Naive B cell (primary cell): ENCODE results near the gene SCRN1. TPM values are rescaled to one million over a fixed set of nuclear protein-coding genes. Genes with fewer than 3 reads are reported as not detected.

Experiments
- ATAC-seq, 2 donors: fragments of 150-1000 bp; cut with Tn5 transposase; 2 replicates each; pipeline ENCODE4 v1.10.0; 2021; ENCODE audit warnings: low read depth in 2 of 2, mild to moderate bottlenecking in 2 of 2, moderate library complexity in 2 of 2
- DNase-seq: peaks from one replicate; pipeline ENCODE4 v3.0.0; 2022
- H3K27ac Mint-ChIP-seq, 6 donors: one replicate each; pipeline ENCODE4 v1.8.0; 2020 to 2022; ENCODE audit warnings: mild to moderate bottlenecking in 6 of 6, mixed read lengths in 6 of 6, moderate library complexity in 5 of 6, inconsistent platforms in 2 of 6
- H3K27me3 Mint-ChIP-seq, 3 donors: one replicate each; pipeline ENCODE4 v1.8.0; 2021 to 2022; ENCODE audit warnings: mixed read lengths in 3 of 3, mild to moderate bottlenecking in 1 of 3
- H3K36me3 Mint-ChIP-seq, 2 donors: one replicate each; pipeline ENCODE4 v1.8.0; 2020 to 2022; ENCODE audit warnings: mixed read lengths in 2 of 2, inconsistent platforms in 1 of 2, mild to moderate bottlenecking in 1 of 2
- H3K4me1 Mint-ChIP-seq, 3 donors: one replicate each; pipeline ENCODE4 v1.8.0; 2020 to 2022; ENCODE audit warnings: mixed read lengths in 3 of 3, inconsistent platforms in 1 of 3, mild to moderate bottlenecking in 1 of 3, moderate library complexity in 1 of 3
- H3K4me3 Mint-ChIP-seq, 8 donors: one replicate each; pipeline ENCODE4 v1.8.0; 2020 to 2022; ENCODE audit warnings: mild to moderate bottlenecking in 8 of 8, mixed read lengths in 8 of 8, moderate library complexity in 8 of 8, inconsistent platforms in 2 of 8
- H3K9me3 Mint-ChIP-seq, 7 donors: one replicate each; pipeline ENCODE4 v1.8.0; 2020 to 2022; ENCODE audit warnings: mixed read lengths in 7 of 7, mild to moderate bottlenecking in 5 of 7, inconsistent platforms in 2 of 7, moderate library complexity in 1 of 7
- polyA plus RNA-seq, 6 donors: library from polyadenylated mRNA; unstranded; fragments of 300-500 nt; fragmentation: Illumina TruSeq; gene quantifications; one replicate each; pipeline ENCODE4 v1.2.3, GENCODE V29; 2021; ENCODE audit warnings: low read depth in 6 of 6

The SCRN1 gene
- polyA plus RNA-seq, 6 donors from 2014 or later, result 4.0 to 18.8 (median 14.4) TPM

GRCh38 chr7:29955075-29955792 lies 34.4 kb downstream of the SCRN1 start:
- Mint-ChIP-seq H3K9me3 (peaks cover 0 to 3% (median 0%) of the 10 kb centered on the region in 7 donors), H3K4me1 (peaks cover 0 to 22% (median 19%) of the 10 kb centered on the region in 3 donors), H3K27ac (peak overlapping the region in 2 of 6 donors; percentile 35 to 50), H3K27me3 (no peaks in the 10 kb centered on the region), H3K4me3 (no peak overlapping the region), H3K36me3 (peaks cover 4 to 18% of the 10 kb centered on the region in 2 donors)
- DNase-seq, result no peak
- no peak for ATAC-seq

DNA sequence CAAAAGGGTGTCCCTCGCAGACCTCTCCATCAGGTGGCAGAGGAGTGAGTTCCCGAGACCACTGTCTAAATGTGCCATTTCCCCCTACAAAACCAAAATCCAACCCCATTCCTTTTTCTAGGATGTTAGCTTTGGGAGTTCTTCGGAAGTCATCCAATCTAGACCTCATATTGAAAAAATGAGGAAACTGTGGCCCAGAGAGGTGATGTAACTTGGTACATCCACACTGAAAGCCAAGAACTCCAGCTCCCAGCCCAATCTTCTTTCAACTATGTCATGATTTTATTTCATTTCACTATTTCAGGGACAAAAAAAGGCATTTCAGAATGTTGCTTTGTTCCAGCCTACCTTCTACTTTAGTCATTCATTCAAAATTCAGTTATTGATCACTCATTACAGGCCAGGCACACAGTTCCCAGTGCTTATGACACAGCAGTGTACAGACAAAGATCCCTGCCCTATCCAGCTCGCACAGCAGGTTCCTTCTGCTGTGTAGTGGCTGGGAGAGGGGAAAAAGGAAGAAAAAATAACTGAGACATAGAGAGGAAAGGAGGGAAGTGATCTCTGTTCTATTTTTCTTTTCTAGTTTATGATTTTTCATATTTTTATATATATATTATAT lies 35.8 kb downstream of the SCRN1 start:
- ATAC-seq, result no peak
- Mint-ChIP-seq H3K4me1 (peaks cover 0 to 19% (median 19%) of the 10 kb centered on the region in 3 donors), H3K27ac (peak overlapping the region in 1 of 6 donors; percentile 26), H3K27me3 (no peaks in the 10 kb centered on the region), H3K4me3 (no peak overlapping the region), H3K36me3 (peaks cover 4 to 18% of the 10 kb centered on the region in 2 donors), H3K9me3 (peaks cover 0 to 3% (median 0%) of the 10 kb centered on the region in 7 donors)
- no peak for DNase-seq

DNA sequence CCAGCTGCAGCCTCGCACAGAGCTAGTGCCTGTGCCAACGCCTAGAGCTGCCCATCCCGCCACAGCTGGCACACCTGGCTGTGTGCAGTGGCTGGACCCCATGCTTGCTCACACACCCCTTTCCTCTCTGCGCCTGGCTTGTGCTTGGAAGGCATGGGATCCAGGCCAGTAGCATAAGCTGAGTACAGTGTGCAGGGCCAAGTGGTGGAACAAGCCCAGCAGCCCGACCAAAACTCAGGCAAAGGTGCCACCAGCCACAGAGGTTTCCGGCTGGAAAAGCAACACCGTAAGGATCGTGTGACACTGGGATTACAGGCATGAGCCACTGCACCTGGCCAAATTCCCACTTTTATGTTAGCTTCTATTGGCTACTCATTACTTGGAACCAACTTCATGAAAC lies 38.4 kb downstream of the SCRN1 start:
- peaks cover 0 to 8% (median 7%) of the 10 kb centered on the region in 3 donors for H3K4me1 Mint-ChIP-seq
- no peak overlapping the region for H3K4me3 Mint-ChIP-seq
- DNase-seq (no peak), ATAC-seq (no peak)
- no peak overlapping the region for H3K27ac Mint-ChIP-seq
- H3K27me3 Mint-ChIP-seq, result no peaks in the 10 kb centered on the region
- peaks cover 0 to 3% (median 0%) of the 10 kb centered on the region in 7 donors for H3K9me3 Mint-ChIP-seq
- H3K36me3 Mint-ChIP-seq, result peaks cover 10 to 28% of the 10 kb centered on the region in 2 donors

DNA sequence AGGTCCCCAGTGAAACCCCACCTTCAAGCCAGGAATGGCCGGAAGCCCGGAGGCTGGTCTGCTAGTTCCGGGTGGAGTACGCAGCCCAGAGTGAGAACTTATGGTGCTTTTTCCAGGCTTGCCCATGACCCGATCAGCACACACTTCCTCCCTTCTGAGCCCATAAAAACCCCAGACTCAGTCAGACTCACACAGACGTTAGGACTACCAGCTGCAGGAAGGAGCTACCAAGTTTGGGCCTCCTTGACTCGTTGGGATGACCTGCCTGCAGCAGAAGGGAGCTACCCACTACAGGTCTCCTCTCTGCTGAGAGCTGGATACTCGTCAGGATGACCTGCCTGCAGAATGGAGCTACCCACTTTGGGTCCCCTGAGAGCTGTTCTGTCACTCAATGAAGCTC lies 39.1 kb downstream of the SCRN1 start:
- Mint-ChIP-seq H3K4me3 (no peak overlapping the region), H3K9me3 (peaks cover 0 to 3% (median 0%) of the 10 kb centered on the region in 7 donors), H3K27me3 (no peaks in the 10 kb centered on the region), H3K27ac (no peak overlapping the region), H3K36me3 (peaks cover 10 to 28% of the 10 kb centered on the region in 2 donors), H3K4me1 (peaks cover 0 to 2% (median 0%) of the 10 kb centered on the region in 3 donors)
- DNase-seq (no peak), ATAC-seq (no peak)

DNA sequence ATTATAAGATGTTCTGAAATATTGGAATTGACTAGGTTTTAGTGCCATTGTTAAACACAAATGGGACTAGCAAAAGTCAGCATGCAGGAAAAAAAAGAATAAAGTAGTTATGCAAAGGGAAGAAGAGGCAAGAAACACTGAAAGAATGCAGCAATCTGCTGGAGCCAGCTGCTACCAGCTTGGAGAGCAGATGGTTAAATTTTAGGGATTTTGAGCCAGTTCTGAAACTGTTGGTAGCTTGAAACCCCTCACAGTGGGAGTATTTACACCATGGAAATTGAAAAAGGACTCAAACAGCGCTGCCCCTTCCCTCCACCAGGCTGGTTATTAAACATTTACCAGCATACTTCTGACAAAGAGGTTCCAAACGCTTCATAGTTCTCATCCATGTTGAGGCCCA lies 41.0 kb downstream of the SCRN1 start:
- Mint-ChIP-seq H3K36me3 (peaks cover 18 to 40% of the 10 kb centered on the region in 2 donors), H3K9me3 (peaks cover 0 to 3% (median 0%) of the 10 kb centered on the region in 7 donors), H3K4me1 (no peaks in the 10 kb centered on the region), H3K27me3 (no peaks in the 10 kb centered on the region), H3K27ac (no peak overlapping the region), H3K4me3 (no peak overlapping the region)
- ATAC-seq (no peak), DNase-seq (no peak)

GRCh38 chr7:29946428-29947186 lies 43.0 kb downstream of the SCRN1 start:
- ATAC-seq (no peak), DNase-seq (no peak)
- peaks cover 0 to 3% (median 0%) of the 10 kb centered on the region in 7 donors for H3K9me3 Mint-ChIP-seq
- H3K4me3 Mint-ChIP-seq, result no peak overlapping the region
- no peaks in the 10 kb centered on the region for H3K27me3 Mint-ChIP-seq
- H3K4me1 Mint-ChIP-seq, result no peaks in the 10 kb centered on the region
- H3K36me3 Mint-ChIP-seq, result peaks cover 27 to 37% of the 10 kb centered on the region in 2 donors
- peak overlapping the region in 1 of 6 donors; percentile 62 for H3K27ac Mint-ChIP-seq

- ATAC-seq, result no peak
Measured at GRCh38 chr7:29945259-29945809, 44.3 kb downstream of the SCRN1 start.

DNA sequence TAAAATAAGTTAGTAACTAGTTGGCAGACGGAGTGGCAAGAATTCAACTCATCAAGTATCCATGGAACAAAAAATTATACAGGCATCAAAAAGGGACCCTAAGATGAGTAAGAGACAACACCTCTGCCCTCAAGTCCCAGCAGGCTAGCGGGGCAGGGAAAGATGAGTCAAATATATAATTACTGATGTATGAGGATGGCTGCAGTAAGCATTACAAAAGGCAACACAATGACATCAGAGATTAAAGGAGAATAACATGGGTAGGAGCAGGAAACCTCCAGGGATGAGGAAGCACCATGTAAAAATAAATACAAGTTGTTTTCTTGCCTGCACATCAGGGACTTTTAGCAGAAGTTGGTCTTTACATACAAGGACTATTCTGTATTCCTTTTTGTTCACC lies 49.4 kb downstream of the SCRN1 start:
- no peak for ATAC-seq
- H3K36me3 Mint-ChIP-seq, result peaks cover 12 to 22% of the 10 kb centered on the region in 2 donors

More at GRCh38 chr7:29945259-29945809, 44.3 kb downstream of the SCRN1 start:
- H3K27ac Mint-ChIP-seq, result no peak overlapping the region
- H3K4me3 Mint-ChIP-seq, result no peak overlapping the region
- no peaks in the 10 kb centered on the region for H3K27me3 Mint-ChIP-seq
- H3K9me3 Mint-ChIP-seq, result no peaks in the 10 kb centered on the region
- DNase-seq, result no peak
- peaks cover 25 to 27% of the 10 kb centered on the region in 2 donors for H3K36me3 Mint-ChIP-seq
- no peaks in the 10 kb centered on the region for H3K4me1 Mint-ChIP-seq

DNA sequence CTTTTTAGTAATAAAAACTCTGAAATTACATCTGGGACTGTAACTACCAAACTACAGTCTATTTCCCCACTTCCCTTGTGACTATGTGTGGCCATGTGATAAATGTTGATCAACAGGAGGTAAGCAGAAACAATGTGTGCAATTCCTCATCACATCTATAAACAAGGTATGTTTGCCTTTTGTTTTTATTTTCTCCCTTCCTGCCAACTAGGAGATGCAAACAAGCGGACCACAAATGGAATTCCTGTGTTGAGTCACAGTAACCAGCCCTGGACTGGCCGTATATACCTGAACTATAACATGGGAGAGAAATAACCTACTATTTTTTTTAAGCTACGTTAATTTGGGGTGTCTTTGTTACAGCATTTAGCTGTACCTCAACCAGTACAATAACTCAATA lies 52.5 kb downstream of the SCRN1 start:
- H3K4me3 Mint-ChIP-seq, result no peak overlapping the region
- peaks cover 10 to 13% of the 10 kb centered on the region in 2 donors for H3K36me3 Mint-ChIP-seq
- H3K9me3 Mint-ChIP-seq, result peaks cover 0 to 5% (median 0%) of the 10 kb centered on the region in 7 donors
- H3K4me1 Mint-ChIP-seq, result no peaks in the 10 kb centered on the region
- no peaks in the 10 kb centered on the region for H3K27me3 Mint-ChIP-seq
- no peak for DNase-seq
- H3K27ac Mint-ChIP-seq, result no peak overlapping the region
- no peak for ATAC-seq

More for the DNA sequence above, 49.4 kb downstream of the SCRN1 start:
- Mint-ChIP-seq H3K27me3 (no peaks in the 10 kb centered on the region), H3K4me1 (no peaks in the 10 kb centered on the region), H3K4me3 (no peak overlapping the region), H3K27ac (no peak overlapping the region), H3K9me3 (peaks cover 0 to 5% (median 0%) of the 10 kb centered on the region in 7 donors)
- no peak for DNase-seq

DNA sequence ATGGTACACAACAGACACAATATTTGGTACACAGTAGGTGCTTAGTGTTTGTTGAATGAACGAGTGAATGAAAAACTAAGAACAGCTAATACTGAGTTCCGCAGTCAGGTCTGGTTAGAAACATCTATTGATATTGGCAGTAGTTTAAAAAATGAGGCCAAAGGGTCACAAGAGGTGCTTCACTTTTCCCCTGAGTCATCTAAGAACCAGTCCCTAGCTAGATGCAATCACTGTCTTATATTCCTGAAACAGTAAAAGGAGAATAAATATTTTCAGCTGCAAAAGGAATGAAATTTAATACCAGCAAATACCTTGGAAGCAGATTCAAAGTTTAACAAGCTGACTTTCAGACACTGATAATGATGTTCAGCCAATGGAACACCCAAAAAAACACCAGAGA lies 54.5 kb downstream of the SCRN1 start:
- peaks cover 10 to 13% of the 10 kb centered on the region in 2 donors for H3K36me3 Mint-ChIP-seq
- ATAC-seq, result no peak
- DNase-seq, result no peak
- H3K27ac Mint-ChIP-seq, result no peak overlapping the region
- no peaks in the 10 kb centered on the region for H3K27me3 Mint-ChIP-seq
- no peak overlapping the region for H3K4me3 Mint-ChIP-seq
- peaks cover 0 to 5% (median 0%) of the 10 kb centered on the region in 7 donors for H3K9me3 Mint-ChIP-seq
- no peaks in the 10 kb centered on the region for H3K4me1 Mint-ChIP-seq

- Mint-ChIP-seq H3K27me3 (no peaks in the 10 kb centered on the region), H3K4me3 (peak overlapping the region in 1 of 8 donors; percentile 22), H3K4me1 (no peaks in the 10 kb centered on the region), H3K36me3 (peaks cover under 1 to 17% of the 10 kb centered on the region in 2 donors), H3K9me3 (no peaks in the 10 kb centered on the region), H3K27ac (no peak overlapping the region)
- ATAC-seq, result no peak
- DNase-seq, result no peak
Measured at GRCh38 chr7:29929018-29929807, 60.4 kb downstream of the SCRN1 start.

DNA sequence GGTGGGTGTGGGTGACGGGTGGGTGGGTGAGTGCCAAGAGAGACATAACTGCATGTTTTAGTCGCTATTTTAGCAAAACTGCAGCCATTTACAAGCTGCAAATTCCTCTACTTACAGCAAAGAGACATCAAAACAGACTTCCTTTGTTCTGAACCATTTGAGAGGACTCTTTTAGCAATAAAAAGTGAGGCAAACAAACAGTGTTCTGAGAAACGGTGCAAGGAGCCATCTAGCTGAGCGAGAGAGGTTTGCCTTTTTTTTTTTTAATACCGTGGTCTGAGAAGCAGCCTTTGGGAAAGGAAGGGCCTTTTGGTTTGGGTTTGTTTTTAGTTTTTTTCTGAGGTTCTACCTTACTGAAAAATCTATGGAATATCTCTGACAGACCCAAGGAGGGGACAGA lies 62.9 kb downstream of the SCRN1 start:
- Mint-ChIP-seq H3K27me3 (no peaks in the 10 kb centered on the region), H3K36me3 (peaks cover 6 to 19% of the 10 kb centered on the region in 2 donors), H3K4me1 (no peaks in the 10 kb centered on the region), H3K9me3 (no peaks in the 10 kb centered on the region), H3K4me3 (peak overlapping the region in 1 of 8 donors; percentile 25), H3K27ac (no peak overlapping the region)
- no peak for ATAC-seq
- DNase-seq, result no peak
